Stimulated activated CD8-positive, alpha-beta memory T cell treated with anti-CD3 and anti-CD28 coated beads, Interleukin-12 subunit alpha, Interleukin-12 subunit beta, amount 100 ng/mL, for 24 hours (primary cell): ENCODE results near the gene RPTOR.
"Not testable (repeated sequence)": the region's sequence is repeated elsewhere in the genome, so short reads cannot be mapped to it uniquely, and the experiment has no call there.

Experiments
- DNase-seq: peaks from one replicate; pipeline ENCODE4 v3.0.0-alpha.2; 2020; ENCODE audit errors: extremely low read depth

The RPTOR gene

GRCh38 chr17:80616705-80617104 is 72.1 kb downstream of the RPTOR start:
- no peak for DNase-seq

GRCh38 chr17:80618304-80618703 is 73.7 kb downstream of the RPTOR start:
- no peak for DNase-seq

- DNase-seq = no peak
These were observed 75.0 kb downstream of the RPTOR start for GRCh38 chr17:80619535-80620235.

GRCh38 chr17:80621335-80621996 is 76.8 kb downstream of the RPTOR start:
- DNase-seq = no peak

- DNase-seq = no peak
These were observed 77.3 kb downstream of the RPTOR start for GRCh38 chr17:80621997-80622357.

GRCh38 chr17:80624864-80625263 is 80.2 kb downstream of the RPTOR start:
- no peak for DNase-seq

GRCh38 chr17:80625627-80626026 is 81.0 kb downstream of the RPTOR start:
- no peak for DNase-seq

GRCh38 chr17:80628881-80629280 is 84.2 kb downstream of the RPTOR start:
- DNase-seq = not testable (repeated sequence)

- no peak for DNase-seq
These were observed 84.8 kb downstream of the RPTOR start for GRCh38 chr17:80629298-80630028.

GRCh38 chr17:80630560-80631120 is 86.0 kb downstream of the RPTOR start:
- no peak for DNase-seq

GRCh38 chr17:80631142-80632045 is 86.8 kb downstream of the RPTOR start:
- DNase-seq = no peak

GRCh38 chr17:80632046-80632581 is 87.5 kb downstream of the RPTOR start:
- no peak for DNase-seq

- DNase-seq = no peak
These were observed 88.6 kb downstream of the RPTOR start for GRCh38 chr17:80633207-80633606.

- no peak for DNase-seq
These were observed 89.4 kb downstream of the RPTOR start for GRCh38 chr17:80633994-80634566.

- no peak for DNase-seq
These were observed 91.9 kb downstream of the RPTOR start for GRCh38 chr17:80636361-80637018.

GRCh38 chr17:80637048-80637781 is 92.6 kb downstream of the RPTOR start:
- no peak for DNase-seq

- no peak for DNase-seq
These were observed 95.0 kb downstream of the RPTOR start for GRCh38 chr17:80639658-80640057.

GRCh38 chr17:80640366-80641084 is 95.9 kb downstream of the RPTOR start:
- no peak for DNase-seq
